HG02571 (cell line): ENCODE results near the gene FOXK1.

ENCODE experiments used
- ATAC-seq: cut with Tn5 transposase; IDR thresholded peaks from one replicate; pipeline ENCODE4 v1.9.1; 2021; ENCODE audit warnings: mild to moderate bottlenecking, moderate library complexity; ENCODE audit not compliant: unreplicated experiment

Gene FOXK1

DNA sequence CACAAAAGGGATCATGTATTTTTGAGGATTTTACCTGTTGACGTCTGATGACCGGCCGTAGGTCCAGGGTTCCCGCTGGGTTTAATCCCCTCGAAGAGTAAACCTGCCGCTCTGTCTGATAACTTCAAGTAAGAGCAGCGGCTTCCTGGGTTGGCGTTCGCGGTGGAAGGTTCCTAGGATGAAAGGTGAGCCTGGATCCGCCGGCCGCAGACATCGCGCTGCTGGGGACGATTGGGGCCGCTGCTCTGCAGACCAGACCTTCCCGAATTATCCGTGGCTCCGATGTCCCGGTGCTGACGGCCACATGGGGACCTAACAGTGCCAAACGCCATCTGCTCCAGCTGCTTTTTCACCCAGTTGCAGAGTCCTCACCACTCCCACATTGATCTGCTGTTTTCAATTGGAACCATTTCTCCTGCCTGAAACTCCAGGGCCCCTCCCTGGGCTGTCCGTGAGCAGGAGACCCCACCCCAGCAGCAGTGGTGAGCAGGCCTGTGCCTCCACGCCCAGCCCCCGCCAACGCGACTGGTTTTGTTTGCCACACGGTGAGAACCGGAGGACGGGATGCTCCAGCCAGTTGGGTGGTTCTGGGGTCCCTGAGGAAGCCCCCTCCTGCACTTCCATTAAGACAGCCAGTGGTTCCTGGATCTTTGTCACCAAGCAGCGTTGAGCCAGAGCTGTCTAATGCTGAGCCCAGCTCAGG, 81.1 kb downstream of the FOXK1 start:
- ATAC-seq = no peak

- no peak for ATAC-seq
Observed at GRCh38 chr7:4763794-4764185, 81.7 kb downstream of the FOXK1 start.

GRCh38 chr7:4764402-4765007, 82.4 kb downstream of the FOXK1 start:
- ATAC-seq = no peak

DNA sequence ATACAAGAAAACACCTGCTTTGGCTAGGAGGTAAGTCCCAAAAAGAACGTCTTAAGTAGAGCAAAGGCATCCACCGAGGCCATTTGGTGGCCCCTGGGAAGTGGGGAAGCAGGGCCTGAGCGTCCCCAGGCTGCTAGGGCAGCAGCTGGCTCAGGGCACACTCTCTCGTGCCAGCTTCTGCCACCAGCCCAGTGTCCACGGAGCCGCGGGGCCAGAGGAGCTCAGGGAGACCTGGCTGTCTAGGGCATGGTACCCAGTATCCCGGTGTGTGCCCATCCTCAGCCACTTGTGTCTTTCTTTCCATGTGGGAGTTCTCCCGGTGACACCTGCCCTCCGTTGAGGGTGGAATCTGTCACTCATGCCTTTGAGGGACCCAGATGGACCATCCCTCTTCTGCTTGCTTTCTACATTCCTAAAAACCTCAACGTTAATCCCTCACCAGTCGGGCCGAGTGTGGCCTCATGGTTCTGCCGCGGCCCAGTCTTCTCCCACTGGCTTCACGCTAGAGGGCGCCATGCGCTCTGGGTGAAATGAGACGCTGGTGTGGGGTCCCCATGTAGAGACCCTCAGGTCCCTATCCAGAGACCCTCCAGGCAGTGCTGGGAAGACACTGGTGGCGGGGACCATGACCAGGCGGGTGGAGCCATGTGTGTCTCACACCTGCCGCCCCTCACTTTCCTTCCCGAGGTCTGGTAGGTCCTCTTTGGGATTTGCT, 83.8 kb downstream of the FOXK1 start:
- no peak for ATAC-seq

DNA sequence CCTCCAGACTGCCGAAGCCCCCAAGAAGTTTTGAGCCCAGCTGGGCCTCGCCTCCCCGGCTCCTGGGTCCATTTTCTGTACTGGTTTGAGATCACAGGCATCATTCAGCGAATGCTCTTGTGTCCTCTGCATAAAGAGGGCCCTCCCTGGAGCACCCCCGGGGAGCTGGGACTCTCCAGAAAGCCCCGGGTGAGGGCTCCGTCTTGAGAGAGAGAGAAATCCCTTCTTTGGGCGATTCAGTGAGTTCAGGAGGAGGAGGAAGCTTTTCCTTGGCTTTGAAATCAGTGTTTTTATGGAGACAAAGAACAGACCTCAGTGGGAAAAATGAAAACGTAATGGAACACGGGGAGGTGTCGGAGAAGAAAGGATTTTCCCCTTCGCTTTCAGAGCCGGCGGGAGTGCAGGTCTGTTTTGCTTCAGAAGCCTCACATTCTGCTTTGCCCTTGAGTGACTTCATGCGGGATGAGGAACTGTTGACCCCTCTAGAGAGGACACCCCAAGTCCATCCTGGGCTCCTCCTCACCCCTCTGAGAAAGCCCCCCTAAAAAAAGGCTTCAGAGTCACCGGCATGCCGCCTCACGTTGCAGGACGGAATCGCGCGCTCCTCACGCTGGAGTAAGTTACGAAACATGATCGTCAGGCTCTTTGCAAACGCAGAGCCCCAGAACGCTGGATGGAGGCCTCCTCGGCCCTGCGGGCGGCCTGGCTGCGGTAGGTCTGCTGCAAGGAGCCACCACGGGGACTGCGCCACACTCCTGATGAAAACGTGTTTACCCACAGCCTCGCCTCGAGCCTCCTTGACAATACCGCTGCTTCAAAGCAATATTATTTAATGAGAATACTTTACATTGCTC, 84.8 kb downstream of the FOXK1 start:
- no peak for ATAC-seq

DNA sequence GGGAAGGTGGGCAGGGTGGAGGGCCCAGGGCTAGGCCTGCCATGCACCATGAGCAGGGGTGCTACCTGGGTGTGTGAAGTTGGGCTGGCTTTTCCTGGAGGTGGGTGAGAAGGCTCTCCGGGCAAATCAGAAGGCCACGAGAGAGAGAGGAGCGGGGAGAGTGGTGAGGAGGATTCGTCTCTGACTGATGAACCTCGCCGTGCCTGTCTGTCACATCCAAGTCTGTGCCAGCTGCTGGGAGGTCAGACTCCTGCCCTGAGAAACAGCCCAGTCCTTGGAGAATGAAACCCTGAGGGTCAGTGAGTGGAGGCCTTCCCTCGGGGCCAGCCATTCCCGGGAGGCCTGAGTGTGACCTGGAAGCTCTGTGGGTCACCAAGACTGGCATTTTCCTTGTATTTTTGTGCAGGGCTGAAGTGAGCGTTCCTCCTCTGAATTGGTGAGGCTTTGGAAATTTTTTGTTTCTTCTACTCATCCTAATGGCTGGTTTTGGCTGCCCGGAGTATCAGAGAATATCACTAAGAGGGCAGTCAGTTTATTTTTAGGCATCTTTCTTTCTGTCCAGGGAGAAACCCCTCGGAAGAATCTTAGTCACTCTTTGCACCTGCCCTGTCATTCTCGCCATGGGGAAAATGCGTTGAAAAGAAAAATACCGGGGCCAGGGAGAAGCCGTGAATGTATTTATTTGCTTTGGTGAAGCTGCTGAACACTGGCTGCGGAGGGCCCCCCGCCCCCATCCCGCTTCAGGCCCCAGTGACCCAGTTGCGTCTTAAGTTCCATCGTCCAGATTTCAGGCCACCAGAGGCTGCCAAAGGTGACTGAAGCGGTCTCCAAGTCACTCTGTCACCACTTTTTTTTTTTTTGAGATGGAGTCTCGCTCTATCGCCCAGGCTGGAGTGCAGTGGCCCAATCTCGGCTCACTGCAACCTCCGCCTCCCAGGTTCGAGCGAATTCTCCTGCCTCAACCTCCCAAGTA, 86.8 kb downstream of the FOXK1 start:
- ATAC-seq = no peak

GRCh38 chr7:4769761-4770160, 87.7 kb downstream of the FOXK1 start:
- ATAC-seq = no peak

DNA sequence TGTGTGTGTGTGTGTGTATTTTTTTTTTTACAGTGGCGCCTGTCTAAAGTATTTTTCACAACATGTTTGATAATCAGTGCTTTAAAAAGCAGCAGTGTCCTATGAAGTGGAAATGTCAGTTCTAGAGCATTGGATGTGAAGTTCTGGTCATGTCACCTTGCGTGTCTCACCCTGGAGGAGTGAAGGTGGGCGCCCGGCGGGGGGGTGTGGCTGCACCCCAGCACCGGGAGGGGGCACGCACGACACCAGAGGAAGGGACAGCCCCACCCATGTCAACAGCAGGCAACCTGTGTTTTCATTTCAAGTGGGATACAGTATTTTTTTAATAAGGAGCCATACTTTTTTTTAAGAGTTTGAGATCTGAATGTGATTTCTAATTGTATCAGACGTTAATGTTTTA, 88.8 kb downstream of the FOXK1 start:
- ATAC-seq = no peak

- no peak for ATAC-seq
Observed at GRCh38 chr7:4771737-4772136, 89.6 kb downstream of the FOXK1 start.

GRCh38 chr7:4772306-4772705, 90.2 kb downstream of the FOXK1 start:
- no peak for ATAC-seq

GRCh38 chr7:4774007-4774406, 91.9 kb downstream of the FOXK1 start:
- ATAC-seq = no peak

DNA sequence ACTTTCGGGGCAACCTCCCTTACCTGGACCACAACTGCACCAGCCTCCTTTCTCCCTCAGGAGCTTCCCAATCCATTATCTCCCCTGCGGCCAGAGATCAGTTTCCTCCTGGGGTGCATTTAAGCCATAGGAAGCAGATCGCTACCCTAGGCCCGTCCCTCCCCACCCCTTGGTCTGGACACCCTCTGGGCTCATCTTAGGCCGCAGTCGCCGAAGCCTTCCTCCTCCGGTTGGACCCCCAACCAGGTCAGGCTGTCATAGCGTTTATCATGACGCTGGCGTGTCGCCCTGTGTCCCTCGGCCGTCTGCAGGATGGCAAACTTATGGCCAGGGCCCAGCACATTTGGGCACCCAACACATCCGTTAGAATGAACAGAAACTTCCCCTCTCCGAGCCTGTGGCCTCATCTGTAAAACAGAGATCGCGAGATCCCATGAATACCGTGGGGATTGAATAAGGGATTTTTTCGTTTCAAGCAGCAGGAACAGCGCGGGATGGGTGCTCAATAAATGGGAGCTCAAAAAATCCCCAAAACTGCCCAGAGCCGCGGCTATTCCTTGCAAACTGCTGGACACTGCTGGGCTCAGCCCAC, 92.7 kb downstream of the FOXK1 start:
- peak; percentile 22 for ATAC-seq

DNA sequence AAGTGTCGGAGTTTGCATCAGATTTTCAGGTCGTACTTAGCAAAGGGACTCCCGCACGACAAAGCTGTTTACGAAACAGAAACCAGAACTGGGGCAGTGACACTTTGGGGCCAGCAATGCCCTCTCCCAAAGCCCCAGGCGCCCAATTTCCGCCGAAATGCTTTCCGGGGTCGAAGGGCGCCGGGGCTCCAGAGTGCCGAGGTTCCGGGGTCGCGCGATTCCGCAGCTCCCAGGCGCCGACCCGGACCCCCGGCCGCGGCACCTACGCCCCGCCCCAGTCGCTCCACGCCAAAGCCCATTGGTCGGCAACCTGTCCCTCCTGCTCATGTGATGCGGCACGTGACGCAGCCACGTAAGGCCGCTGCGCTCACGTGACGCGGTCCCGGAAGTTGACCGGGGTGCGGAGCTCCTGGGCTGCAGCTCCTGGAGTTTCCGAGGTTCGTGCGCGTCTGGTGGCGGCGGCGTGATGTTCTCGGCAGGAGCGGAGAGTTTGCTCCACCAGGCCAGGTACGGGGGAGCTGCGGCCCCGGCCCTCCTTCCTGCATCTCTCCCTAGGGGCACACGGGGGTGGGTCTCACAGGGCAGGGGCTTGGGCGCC, 93.3 kb downstream of the FOXK1 start, which contains the start of gene AP5Z1:
Gene AP5Z1 (plus strand): TSS at position 374 of the 598 bp plus-strand sequence. CDS start 93 bp downstream, at position 467.
- ATAC-seq = peak; percentile 88

- ATAC-seq = peak; percentile 9
Observed at GRCh38 chr7:4775848-4776623, 93.9 kb downstream of the FOXK1 start.

DNA sequence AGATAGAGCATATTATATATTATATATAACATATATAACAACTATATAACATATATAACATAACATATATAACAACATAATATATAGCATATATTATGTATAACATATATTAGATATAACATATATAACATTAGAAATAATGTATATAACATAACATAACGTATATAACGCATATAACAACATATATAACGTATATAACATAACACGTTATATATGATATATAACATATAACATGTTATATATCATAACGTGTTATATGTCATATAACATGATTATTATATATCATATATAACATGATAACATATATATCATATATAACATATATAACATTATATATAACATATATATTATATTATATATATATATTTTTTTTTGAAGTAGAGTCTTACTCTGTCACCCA, 97.0 kb downstream of the FOXK1 start:
- no peak for ATAC-seq

- no peak for ATAC-seq
Observed at GRCh38 chr7:4781366-4782069, 99.4 kb downstream of the FOXK1 start.

GRCh38 chr7:4782333-4783291, 100.5 kb downstream of the FOXK1 start:
- no peak for ATAC-seq
